NCI-H774 (cell line): ENCODE data around the gene TRMT6.

Source experiments
- DNase-seq: peaks from one replicate; lab custom pipeline; 2025; lab: John Stamatoyannopoulos, UW

TRMT6 gene

DNA sequence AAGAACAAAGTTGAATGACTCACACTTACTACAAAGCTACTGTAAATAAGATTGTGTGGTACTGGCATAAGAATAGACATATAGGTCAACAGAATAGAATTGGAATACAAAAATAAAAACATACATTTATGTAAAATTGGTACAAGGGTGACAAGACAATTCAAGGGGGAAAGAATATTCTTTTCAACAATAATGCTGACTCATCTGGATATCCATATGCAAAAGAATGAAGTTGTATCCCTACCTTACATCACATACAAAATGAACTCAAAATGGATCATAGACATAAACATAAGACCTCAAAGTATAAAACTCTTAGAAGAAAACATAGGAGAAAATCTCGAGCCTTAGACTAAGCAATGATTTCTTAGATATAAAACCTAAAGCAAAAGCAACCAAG, 50.9 kb downstream of the TRMT6 start:
- no peak for DNase-seq

DNA sequence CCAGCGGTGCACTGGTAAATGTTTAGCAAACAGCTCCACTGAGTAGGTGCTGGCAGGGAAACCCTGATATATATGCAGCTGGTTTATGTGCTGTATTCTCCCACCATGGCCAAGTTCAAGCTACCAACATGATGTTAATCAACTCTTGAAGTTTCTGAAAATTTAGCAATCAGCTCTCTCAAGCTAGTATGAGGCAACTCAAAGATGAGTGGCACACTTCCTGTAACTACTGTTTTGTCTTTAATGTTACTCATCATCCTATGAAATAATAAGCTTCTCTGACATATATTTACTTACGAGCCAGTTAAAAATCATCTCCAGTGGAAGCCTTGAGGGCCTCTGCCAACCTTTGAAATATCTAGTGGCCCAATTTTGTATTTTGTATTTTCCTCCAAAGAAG, 54.7 kb downstream of the TRMT6 start:
- DNase-seq: no peak

GRCh38 chr20:5893621-5894020, 56.7 kb downstream of the TRMT6 start:
- no peak for DNase-seq

GRCh38 chr20:5893052-5893451, 57.3 kb downstream of the TRMT6 start:
- DNase-seq: no peak

- DNase-seq: no peak
These were observed 59.4 kb downstream of the TRMT6 start for GRCh38 chr20:5890773-5891441.

DNA sequence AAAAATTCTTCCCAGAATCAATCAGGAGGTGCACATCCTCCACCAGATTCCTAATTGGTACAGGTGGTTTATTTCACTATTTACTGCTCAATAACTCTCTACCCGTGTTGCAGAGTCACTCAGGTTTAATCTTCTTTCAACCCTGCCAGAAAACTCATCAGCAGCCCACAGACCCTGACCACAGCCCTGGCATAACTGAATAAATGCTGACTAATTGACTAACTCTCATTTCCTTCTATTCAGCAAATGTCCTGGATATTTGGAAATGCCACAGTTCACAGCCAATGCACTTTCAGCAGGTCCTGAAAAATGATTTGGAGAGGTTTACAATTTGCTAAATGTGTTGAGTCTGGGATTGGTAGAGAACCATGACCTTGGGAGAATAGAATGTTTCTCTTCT, 62.3 kb downstream of the TRMT6 start:
- DNase-seq: no peak

DNA sequence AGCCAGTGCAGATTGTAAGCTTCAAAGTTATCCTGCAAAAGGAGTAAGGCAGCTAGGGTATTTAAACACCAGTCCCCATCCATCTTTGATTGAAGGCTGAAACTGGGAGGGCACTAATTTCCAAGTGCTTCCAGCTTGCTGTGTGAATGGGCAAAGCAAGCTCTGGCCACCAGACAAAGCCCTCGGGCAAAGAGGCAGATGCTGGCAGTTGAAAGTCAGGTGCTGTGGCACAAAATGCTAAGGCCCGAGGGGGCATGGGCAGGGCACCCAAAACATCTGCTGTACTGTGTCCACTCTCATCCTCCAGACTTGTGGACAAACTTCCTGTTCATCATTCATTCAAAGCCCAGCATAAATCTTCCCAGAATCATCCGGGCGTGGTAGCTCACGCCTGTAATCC, 62.9 kb downstream of the TRMT6 start:
- no peak for DNase-seq
